Cardiac fibroblast (primary cell): ENCODE measurements around the gene TLX1.

Source experiments
- DNase-seq, 2 donors: peaks; one replicate each; pipeline versions ENCODE4 v3.0.0 to v3.0.0-alpha.2; 2010; ENCODE audit warnings: low read depth in 2 of 2
- H3K4me3 ChIP-seq, 2 donors: replicated peaks in 1 of 2; 1 replicate in 1 of 2; 2 replicates in 1 of 2; pipeline ENCODE4 v1.5.1; 2011; ENCODE audit warnings: low read depth in 2 of 2, low read length in 2 of 2, mild to moderate bottlenecking in 2 of 2, moderate library complexity in 1 of 2
- TF ChIP-seq, protein P1 (sequence below): IDR thresholded peaks from one replicate; pipeline ENCODE4 v1.5.1; 2011; ENCODE audit warnings: low read depth, mild to moderate bottlenecking, low read length, inconsistent platforms

Gene TLX1

DNA sequence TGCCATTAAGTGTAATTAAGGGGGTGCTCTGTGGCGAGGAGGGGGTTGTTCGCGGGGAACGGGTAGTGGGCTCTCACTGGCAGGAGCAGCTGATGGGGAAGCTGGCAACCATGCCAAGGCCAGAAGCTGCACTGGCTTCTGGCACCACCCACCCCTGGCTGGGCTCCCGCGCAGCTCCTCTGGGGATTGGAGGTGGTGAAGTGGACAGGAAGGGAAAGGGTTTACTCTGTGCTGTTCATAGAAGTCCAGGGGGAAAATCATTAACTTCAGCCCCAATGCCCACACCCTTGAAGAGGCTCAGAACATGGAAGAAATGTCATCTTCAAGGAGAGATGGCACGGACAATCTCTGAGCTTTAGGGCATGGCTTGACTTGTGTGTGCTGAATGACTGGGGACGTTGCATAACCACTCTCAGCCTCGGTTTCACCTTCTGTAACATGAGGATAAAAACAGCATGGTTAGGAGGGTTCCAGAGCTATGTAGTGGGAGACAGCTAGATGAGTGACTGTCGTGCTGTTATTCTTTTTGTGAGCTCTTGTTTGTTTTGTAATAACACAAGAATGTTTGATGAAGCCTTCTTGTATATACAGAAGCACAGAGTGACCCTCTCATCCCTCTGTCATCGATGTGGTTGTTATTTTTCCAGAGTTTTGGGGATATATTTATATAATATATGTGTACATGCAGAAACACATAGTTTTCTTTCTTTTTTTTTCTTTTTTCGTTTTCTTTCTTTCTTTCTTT, 39.4 kb upstream of the TLX1 start:
- no peak overlapping the region for H3K4me3 ChIP-seq
- TF ChIP-seq, protein P1, sequence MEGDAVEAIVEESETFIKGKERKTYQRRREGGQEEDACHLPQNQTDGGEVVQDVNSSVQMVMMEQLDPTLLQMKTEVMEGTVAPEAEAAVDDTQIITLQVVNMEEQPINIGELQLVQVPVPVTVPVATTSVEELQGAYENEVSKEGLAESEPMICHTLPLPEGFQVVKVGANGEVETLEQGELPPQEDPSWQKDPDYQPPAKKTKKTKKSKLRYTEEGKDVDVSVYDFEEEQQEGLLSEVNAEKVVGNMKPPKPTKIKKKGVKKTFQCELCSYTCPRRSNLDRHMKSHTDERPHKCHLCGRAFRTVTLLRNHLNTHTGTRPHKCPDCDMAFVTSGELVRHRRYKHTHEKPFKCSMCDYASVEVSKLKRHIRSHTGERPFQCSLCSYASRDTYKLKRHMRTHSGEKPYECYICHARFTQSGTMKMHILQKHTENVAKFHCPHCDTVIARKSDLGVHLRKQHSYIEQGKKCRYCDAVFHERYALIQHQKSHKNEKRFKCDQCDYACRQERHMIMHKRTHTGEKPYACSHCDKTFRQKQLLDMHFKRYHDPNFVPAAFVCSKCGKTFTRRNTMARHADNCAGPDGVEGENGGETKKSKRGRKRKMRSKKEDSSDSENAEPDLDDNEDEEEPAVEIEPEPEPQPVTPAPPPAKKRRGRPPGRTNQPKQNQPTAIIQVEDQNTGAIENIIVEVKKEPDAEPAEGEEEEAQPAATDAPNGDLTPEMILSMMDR: no peak
- peak in 1 of 2 donors; percentile 37 for DNase-seq

DNA sequence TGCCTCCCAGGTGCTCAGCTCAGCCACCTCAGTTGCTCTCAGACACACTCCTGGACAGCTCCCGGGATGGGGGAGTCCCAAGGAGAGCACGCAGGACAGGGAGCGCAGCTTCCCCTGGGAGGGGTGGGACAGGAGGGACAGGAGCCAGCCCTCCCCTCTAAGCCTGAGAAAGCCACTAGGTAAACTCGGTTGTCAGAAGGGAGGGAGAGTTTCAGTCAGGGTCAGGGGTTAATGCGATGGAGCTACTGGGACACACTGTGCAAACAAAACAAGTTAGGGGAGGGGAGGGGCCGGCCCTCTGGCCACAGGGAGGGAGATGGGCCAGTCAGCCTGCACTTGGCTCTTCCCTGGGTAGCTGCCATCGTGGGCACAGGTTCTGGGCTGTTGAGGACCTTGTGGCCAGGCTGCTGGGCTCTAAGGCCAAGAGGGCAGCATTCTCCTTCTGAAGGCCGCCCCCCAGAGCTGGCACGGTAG, 38.2 kb upstream of the TLX1 start:
- H3K4me3 ChIP-seq: no peak overlapping the region
- TF ChIP-seq, protein P1: no peak
- no peak for DNase-seq

DNA sequence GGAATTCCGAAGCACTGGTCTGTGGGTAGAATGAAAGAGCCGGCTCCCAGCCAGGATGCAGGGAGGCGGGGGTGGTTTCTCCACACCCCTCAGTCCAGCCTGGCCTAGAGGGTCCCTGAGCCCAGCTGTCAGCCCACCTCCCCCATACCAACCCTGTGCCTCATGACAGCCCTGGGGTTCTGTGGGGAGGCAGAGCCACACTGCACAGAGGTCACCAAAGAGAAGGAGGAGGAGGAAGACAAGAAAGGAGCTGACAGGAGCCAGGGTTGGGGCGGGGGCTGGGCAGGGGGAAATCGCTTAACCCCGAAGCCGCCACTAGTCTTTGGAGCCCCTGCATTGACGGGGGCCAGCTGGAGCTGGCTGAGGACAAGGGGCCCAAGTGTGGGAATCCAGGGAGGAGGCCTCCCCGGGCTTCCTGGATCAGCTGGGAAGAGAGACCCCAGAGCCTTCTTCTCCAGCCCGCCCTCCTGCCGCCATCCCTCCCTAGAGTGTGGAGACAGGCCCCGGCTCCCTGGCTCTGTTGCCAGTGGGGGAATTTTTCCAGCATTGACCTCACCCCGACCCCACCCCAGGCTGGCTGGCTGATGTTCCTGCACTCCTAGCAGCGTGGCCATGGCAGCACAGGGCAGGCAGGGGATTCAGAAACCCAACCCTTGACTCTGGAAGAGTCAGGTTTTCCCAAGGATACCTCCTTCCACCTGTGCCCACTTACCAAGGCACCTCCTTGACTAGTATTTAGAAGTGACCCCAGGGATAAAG, 36.8 kb upstream of the TLX1 start:
- no peak for DNase-seq
- no peak overlapping the region for H3K4me3 ChIP-seq
- TF ChIP-seq, protein P1: no peak

DNA sequence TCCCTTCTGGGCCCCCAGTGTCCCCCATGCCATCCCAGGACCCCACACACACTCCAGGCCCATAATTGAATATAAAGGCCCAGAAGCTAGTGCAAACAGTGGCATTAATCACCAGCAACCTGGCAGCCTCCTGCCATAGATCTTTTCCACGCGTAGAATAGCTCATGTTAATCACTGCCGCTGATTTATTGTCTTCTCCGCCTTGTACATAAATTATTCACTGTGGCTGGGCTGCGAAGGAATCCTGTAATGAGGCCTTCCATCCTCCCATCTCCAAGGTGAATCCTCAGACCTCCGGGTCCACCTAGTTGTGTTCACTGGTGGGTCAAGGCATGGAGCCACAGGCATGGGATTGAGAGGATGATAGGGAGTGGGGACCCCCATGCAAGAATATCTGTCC, 36.1 kb upstream of the TLX1 start:
- no peak for DNase-seq
- H3K4me3 ChIP-seq: no peak overlapping the region
- TF ChIP-seq, protein P1: no peak

DNA sequence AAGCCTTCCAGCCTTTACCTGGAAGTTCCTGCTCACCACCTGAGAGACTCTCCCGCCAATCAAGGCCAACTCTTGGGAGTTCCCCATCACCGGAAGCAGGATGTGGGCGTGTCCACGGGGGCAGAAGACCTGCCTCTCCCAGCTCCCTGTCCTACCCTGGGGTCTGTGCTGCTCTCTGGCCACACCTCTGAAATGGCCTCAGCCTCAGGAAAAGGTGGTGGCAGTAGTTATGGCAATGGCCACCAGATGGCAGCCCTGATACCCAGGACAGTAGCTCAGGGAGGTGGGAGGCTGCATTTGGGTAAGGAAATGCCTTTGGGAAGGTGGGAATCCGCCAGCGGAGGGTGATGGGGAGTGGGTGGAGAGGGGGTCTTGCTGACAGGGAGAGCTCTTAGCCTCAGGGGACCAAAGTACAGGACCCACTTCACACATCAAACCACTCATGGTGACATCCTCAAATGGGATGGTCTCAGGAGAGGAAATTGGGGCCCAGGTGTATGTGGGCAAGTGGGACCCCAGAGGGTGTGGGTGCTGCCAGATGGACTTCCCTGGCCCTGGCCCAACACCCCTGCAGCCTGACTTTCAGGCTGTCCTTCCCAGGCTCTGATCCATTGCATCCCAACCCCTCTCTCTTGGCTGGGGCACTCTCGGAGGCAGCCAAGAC, 35.4 kb upstream of the TLX1 start:
- no peak overlapping the region for H3K4me3 ChIP-seq
- DNase-seq: peak; percentile 63 to 69
- TF ChIP-seq, protein P1: peak; percentile 91

DNA sequence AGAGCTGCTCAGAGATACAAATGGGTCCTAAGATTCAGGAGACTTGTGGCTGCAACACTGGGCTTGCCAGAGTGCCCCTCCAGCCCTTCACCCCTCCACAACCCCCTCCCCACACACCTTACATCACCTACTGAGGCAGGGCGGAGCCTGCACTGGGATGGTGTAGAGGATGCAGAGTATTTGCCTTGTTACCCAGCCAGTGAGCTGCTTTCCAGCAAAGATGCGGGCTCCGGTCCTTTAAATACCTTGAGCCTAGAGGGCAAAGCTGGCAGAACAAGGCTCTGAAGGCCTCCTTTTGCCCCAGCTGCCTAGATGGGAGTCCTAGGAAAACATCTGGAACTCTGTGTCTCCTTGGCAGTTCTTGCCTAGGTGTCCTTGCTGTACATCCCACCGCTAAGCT, 34.7 kb upstream of the TLX1 start:
- DNase-seq: no peak
- TF ChIP-seq, protein P1: no peak
- H3K4me3 ChIP-seq: no peak overlapping the region
